ENCODE data around the gene CCL19.

Gene CCL19

DNA sequence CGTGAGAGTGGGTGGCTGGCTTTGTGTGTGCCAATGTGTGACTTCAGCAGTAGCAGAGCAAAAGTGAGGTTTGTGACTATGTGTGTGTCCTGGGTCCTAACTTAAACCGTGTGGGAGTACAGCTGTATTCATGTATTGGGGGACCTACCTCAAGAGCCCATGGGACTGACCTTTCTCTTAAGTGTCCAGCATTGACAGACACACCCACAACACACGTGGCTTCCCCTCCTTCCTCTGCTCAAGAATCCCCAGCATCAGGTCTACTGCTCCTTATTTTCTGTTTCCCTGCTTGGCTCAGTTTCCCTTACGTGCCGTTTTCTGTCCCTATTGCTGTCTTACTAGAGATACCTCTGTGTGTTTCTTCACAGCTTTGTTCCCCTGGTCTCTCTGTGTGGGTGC, 38.5 kb downstream of the CCL19 start:
- no peak overlapping the region for H3K4me3 ChIP-seq (ENCODE audit: low read depth in 1 of 2, low read length in 1 of 2)
- H3K9me3 ChIP-seq, result no peaks in the 10 kb centered on the region
- TF ChIP-seq CTCF (IDR thresholded peaks at IDR 0.05), result no peak
- peaks cover 23% of the 10 kb centered on the region for H3K36me3 ChIP-seq
- H3K4me1 ChIP-seq (ENCODE audit: control insufficient read depth in 1 of 2, insufficient read depth in 1 of 2, low read depth in 1 of 2, low read length in 1 of 2), result peaks cover 7 to 14% of the 10 kb centered on the region in 2 experiments
- peaks cover 13% of the 10 kb centered on the region for H3K27me3 ChIP-seq
- no peak overlapping the region for H3K27ac ChIP-seq

DNA sequence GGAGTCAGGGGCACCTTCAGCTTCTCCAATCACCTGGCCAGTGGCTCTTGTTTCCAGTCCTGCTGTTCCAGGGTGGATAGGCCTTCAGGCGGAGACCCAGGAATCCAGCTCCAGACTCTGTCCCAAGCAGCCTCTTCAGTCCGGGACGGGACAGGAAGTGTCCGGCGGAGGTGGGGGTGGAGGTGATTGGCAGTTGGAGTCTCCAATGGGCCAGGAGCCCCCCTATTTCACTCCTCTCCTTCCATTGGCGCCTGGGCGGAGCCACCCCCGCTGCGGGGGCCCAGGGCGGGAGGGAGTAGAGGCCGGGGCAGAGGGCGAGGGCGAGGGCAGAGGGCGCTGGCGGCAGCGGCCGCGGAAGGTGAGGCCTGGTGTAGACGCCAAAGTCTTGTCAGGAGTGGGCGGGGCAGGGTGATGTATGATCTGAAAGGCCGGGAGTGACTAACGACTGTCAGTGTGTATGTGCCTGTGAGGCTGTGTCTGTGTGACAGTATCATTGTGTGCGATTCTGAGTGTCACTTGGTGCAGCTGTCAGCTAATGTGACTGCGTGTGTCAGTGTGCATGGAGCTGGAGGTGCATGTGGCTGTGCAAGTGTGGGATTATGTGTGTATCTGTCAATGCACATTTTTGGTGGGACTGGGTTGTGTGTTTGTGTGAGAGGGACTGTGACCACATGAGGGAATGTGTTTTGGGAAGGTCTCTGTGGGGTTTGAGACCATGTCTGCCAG, 39.0 kb downstream of the CCL19 start, which contains the start of gene IL11RA:
Gene IL11RA, plus strand, starts transcription at position 310 of the 726 bp plus-strand sequence. CDS start 3,033 bp downstream, outside the sequence.
- Histone ChIP-seq H3K4me1 (ENCODE audit: control insufficient read depth in 1 of 2, insufficient read depth in 1 of 2, low read depth in 1 of 2, low read length in 1 of 2) (peaks cover 13 to 19% of the 10 kb centered on the region in 2 experiments), H3K27ac (no peak within 1 kb of the TSS), H3K4me3 (ENCODE audit: low read depth in 1 of 2, low read length in 1 of 2) (peak within 1 kb of the TSS in 1 of 2 experiments; percentile 27)

DNA sequence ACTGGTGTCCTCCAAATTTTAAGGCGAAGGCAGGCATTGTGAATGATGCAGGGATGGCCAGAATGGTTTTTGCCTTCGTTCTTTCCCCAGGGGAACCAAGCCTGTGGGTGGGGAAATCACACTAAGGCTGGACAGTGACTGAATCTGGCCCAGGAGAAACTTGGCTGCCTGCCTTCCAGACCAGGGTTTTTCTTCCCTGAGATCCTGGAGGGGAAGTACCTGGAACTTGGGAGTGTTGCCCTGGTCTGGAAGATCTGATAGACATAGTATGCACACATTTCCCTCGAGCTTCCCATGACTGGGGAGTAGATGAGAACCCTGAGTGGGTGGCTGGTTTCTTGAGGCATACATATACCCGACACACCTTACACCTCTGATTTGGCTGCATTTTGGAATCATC, 39.8 kb downstream of the CCL19 start:
- peaks cover 23% of the 10 kb centered on the region for H3K36me3 ChIP-seq
- no peaks in the 10 kb centered on the region for H3K9me3 ChIP-seq
- H3K4me3 ChIP-seq (ENCODE audit: low read depth in 1 of 2, low read length in 1 of 2), result no peak overlapping the region
- H3K27me3 ChIP-seq, result peaks cover 13% of the 10 kb centered on the region
- peaks cover 18 to 25% of the 10 kb centered on the region in 2 experiments for H3K4me1 ChIP-seq (ENCODE audit: control insufficient read depth in 1 of 2, insufficient read depth in 1 of 2, low read depth in 1 of 2, low read length in 1 of 2)
- no peak overlapping the region for H3K27ac ChIP-seq
- no peak for TF ChIP-seq CTCF (IDR thresholded peaks at IDR 0.05)

More for the DNA sequence above, 39.0 kb downstream of the CCL19 start, which contains the start of gene IL11RA:
- H3K27me3 ChIP-seq, result peaks cover 13% of the 10 kb centered on the region
- peaks cover 23% of the 10 kb centered on the region for H3K36me3 ChIP-seq
- no peaks in the 10 kb centered on the region for H3K9me3 ChIP-seq
- no peak for TF ChIP-seq CTCF (IDR thresholded peaks at IDR 0.05)

GRCh38 chr9:34650816-34651215, 40.3 kb downstream of the CCL19 start:
- Histone ChIP-seq H3K36me3 (peaks cover 23% of the 10 kb centered on the region), H3K27ac (no peak overlapping the region), H3K27me3 (peaks cover 13% of the 10 kb centered on the region), H3K9me3 (no peaks in the 10 kb centered on the region), H3K4me3 (ENCODE audit: low read depth in 1 of 2, low read length in 1 of 2) (no peak overlapping the region), H3K4me1 (ENCODE audit: control insufficient read depth in 1 of 2, insufficient read depth in 1 of 2, low read depth in 1 of 2, low read length in 1 of 2) (peaks cover 21 to 30% of the 10 kb centered on the region in 2 experiments)
- TF ChIP-seq CTCF (IDR thresholded peaks at IDR 0.05), result no peak

DNA sequence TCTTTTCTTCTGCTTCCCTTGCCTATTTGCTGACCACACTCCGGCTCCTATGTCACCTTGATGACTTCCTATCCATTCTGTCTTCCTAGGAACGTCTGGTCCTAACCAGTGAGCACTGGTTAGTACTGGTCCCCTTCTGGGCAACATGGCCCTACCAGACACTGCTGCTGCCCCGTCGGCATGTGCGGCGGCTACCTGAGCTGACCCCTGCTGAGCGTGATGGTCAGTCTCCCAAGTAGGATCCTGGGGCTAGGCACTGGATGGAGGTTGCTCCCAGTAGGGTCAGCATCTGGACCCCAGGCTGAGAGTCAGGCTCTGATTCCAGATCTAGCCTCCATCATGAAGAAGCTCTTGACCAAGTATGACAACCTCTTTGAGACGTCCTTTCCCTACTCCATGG, 42.4 kb downstream of the CCL19 start:
- no peaks in the 10 kb centered on the region for H3K9me3 ChIP-seq
- H3K27me3 ChIP-seq, result peaks cover 13% of the 10 kb centered on the region
- no peak overlapping the region for H3K4me3 ChIP-seq (ENCODE audit: low read depth in 1 of 2, low read length in 1 of 2)
- H3K36me3 ChIP-seq, result peaks cover 23% of the 10 kb centered on the region
- H3K4me1 ChIP-seq (ENCODE audit: control insufficient read depth in 1 of 2, insufficient read depth in 1 of 2, low read depth in 1 of 2, low read length in 1 of 2), result peaks cover 21 to 30% of the 10 kb centered on the region in 2 experiments
- TF ChIP-seq CTCF (IDR thresholded peaks at IDR 0.05), result no peak
- H3K27ac ChIP-seq, result no peak overlapping the region

All from neutrophil (primary cell).